Measurements from ENCODE around the gene ERFE.
A peak's percentile ranks its signal among the peaks of the same experiment; 100 is the strongest.

Gene ERFE

GRCh38 chr2:238126775-238127164, 32.0 kb upstream of the ERFE start:
- H3K4me3 ChIP-seq: no peak overlapping the region
- H3K4me1 ChIP-seq: peaks cover 73% of the 10 kb centered on the region
- no peaks in the 10 kb centered on the region for H3K36me3 ChIP-seq
- no peak for TF ChIP-seq Cebpa-rat (IDR thresholded peaks at IDR 0.05)
- H3K27ac ChIP-seq: no peak overlapping the region; the same call in 1 of the 2 replicates
- H3K9ac ChIP-seq: 0 out of 2 replicates have a peak overlapping the region, but pooled peaks have one; percentile 24
- H4K20me1 ChIP-seq: no peaks in the 10 kb centered on the region
- peak overlapping the region; percentile 63 for H3K4me2 ChIP-seq
- H3K9me3 ChIP-seq: no peaks in the 10 kb centered on the region
- H3K27me3 ChIP-seq: no peaks in the 10 kb centered on the region

- Histone ChIP-seq H3K9ac (0 out of 2 replicates have a peak overlapping the region, but pooled peaks have one; percentile 24), H3K4me2 (peak overlapping the region; percentile 63), H4K20me1 (no peaks in the 10 kb centered on the region), H3K4me3 (no peak overlapping the region), H3K36me3 (no peaks in the 10 kb centered on the region), H3K27me3 (no peaks in the 10 kb centered on the region), H3K4me1 (peaks cover 75% of the 10 kb centered on the region), H3K9me3 (no peaks in the 10 kb centered on the region), H3K27ac (peak overlapping the region; percentile 55)
- no peak for TF ChIP-seq Cebpa-rat (IDR thresholded peaks at IDR 0.05)
Measured at GRCh38 chr2:238127165-238128060, 31.4 kb upstream of the ERFE start.

GRCh38 chr2:238128061-238128440, 30.7 kb upstream of the ERFE start:
- Histone ChIP-seq H3K4me1 (peaks cover 75% of the 10 kb centered on the region), H3K4me3 (no peak overlapping the region)

GRCh38 chr2:238128534-238129001, 30.2 kb upstream of the ERFE start:
- no peak overlapping the region for H3K9ac ChIP-seq
- H3K27me3 ChIP-seq: no peaks in the 10 kb centered on the region
- no peaks in the 10 kb centered on the region for H4K20me1 ChIP-seq
- peaks cover 75% of the 10 kb centered on the region for H3K4me1 ChIP-seq
- no peak overlapping the region for H3K4me3 ChIP-seq
- H3K4me2 ChIP-seq: no peak overlapping the region
- no peak overlapping the region for H3K27ac ChIP-seq
- TF ChIP-seq Cebpa-rat (IDR thresholded peaks at IDR 0.05): no peak
- no peaks in the 10 kb centered on the region for H3K36me3 ChIP-seq
- no peaks in the 10 kb centered on the region for H3K9me3 ChIP-seq

More at GRCh38 chr2:238128061-238128440, 30.7 kb upstream of the ERFE start:
- Histone ChIP-seq H3K9ac (no peak overlapping the region), H4K20me1 (no peaks in the 10 kb centered on the region), H3K9me3 (no peaks in the 10 kb centered on the region), H3K27ac (no peak overlapping the region), H3K27me3 (no peaks in the 10 kb centered on the region), H3K36me3 (no peaks in the 10 kb centered on the region), H3K4me2 (peak overlapping the region; percentile 63)
- no peak for TF ChIP-seq Cebpa-rat (IDR thresholded peaks at IDR 0.05)

GRCh38 chr2:238129166-238130010, 29.4 kb upstream of the ERFE start:
- Histone ChIP-seq H3K9me3 (no peaks in the 10 kb centered on the region), H3K4me2 (peak overlapping the region; percentile 80), H3K4me3 (no peak overlapping the region), H3K9ac (no peak overlapping the region; the same call in 1 of the 2 replicates), H3K27me3 (no peaks in the 10 kb centered on the region), H3K27ac (peak overlapping the region; percentile 87), H3K4me1 (peaks cover 77% of the 10 kb centered on the region), H3K36me3 (no peaks in the 10 kb centered on the region), H4K20me1 (no peaks in the 10 kb centered on the region)
- no peak for TF ChIP-seq Cebpa-rat (IDR thresholded peaks at IDR 0.05)

GRCh38 chr2:238130111-238130695, 28.6 kb upstream of the ERFE start:
- Histone ChIP-seq H3K4me2 (peak overlapping the region; percentile 80), H3K4me3 (no peak overlapping the region), H3K27ac (peak overlapping the region; percentile 87), H4K20me1 (no peaks in the 10 kb centered on the region), H3K9me3 (no peaks in the 10 kb centered on the region), H3K9ac (peak overlapping the region; percentile 63), H3K4me1 (peaks cover 78% of the 10 kb centered on the region), H3K36me3 (no peaks in the 10 kb centered on the region), H3K27me3 (no peaks in the 10 kb centered on the region)
- no peak for TF ChIP-seq Cebpa-rat (IDR thresholded peaks at IDR 0.05)

GRCh38 chr2:238130696-238131628, 27.8 kb upstream of the ERFE start:
- Histone ChIP-seq H3K4me3 (no peak overlapping the region), H3K4me2 (peak overlapping the region; percentile 80)

GRCh38 chr2:238131761-238132462, 26.9 kb upstream of the ERFE start:
- Histone ChIP-seq H3K9me3 (no peaks in the 10 kb centered on the region), H4K20me1 (no peaks in the 10 kb centered on the region), H3K4me3 (no peak overlapping the region), H3K27me3 (no peaks in the 10 kb centered on the region), H3K4me2 (peak overlapping the region; percentile 80), H3K9ac (no peak overlapping the region), H3K36me3 (no peaks in the 10 kb centered on the region), H3K4me1 (peaks cover 80% of the 10 kb centered on the region), H3K27ac (peak overlapping the region; percentile 87)
- TF ChIP-seq Cebpa-rat (IDR thresholded peaks at IDR 0.05): no peak

More at GRCh38 chr2:238130696-238131628, 27.8 kb upstream of the ERFE start:
- peak overlapping the region; percentile 63 for H3K9ac ChIP-seq
- no peaks in the 10 kb centered on the region for H4K20me1 ChIP-seq
- H3K4me1 ChIP-seq: peaks cover 78% of the 10 kb centered on the region
- peak overlapping the region; percentile 87 for H3K27ac ChIP-seq
- H3K27me3 ChIP-seq: no peaks in the 10 kb centered on the region
- no peaks in the 10 kb centered on the region for H3K9me3 ChIP-seq
- H3K36me3 ChIP-seq: no peaks in the 10 kb centered on the region
- TF ChIP-seq Cebpa-rat (IDR thresholded peaks at IDR 0.05): no peak

Measured in BLaER1 (cell line).